GM18873 (cell line): ENCODE results near the gene ATCAY.
"Not testable (repeated sequence)": the region's sequence is repeated elsewhere in the genome, so short reads cannot be mapped to it uniquely, and the experiment has no call there.

ENCODE experiments used
- ATAC-seq: cut with Tn5 transposase; IDR thresholded peaks from one replicate; pipeline ENCODE4 v1.9.1; 2021; ENCODE audit warnings: mild to moderate bottlenecking, moderate library complexity, moderate number of reproducible peaks; ENCODE audit not compliant: unreplicated experiment, low FRiP score

The ATCAY gene

DNA sequence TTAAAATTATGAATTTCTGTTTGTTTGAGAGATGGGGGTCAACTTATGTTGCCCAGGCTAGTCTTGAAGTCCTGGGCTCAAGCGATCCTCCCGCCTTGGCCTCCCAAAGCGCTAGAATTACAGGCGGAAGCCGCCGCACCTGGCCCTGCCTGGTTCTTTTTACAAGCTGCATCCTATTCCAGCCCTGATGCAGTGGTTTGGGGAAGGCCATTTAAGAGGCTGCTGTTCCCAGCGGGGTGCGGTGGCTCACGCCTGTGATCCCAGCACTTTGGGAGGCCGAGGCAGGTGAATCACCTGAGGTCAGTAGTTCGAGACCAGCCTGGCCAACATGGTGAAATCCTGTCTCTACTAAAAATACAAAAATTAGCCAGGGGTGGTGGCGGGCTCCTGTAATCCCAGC lies 87.5 kb downstream of the ATCAY start:
- ATAC-seq: not testable (repeated sequence)

DNA sequence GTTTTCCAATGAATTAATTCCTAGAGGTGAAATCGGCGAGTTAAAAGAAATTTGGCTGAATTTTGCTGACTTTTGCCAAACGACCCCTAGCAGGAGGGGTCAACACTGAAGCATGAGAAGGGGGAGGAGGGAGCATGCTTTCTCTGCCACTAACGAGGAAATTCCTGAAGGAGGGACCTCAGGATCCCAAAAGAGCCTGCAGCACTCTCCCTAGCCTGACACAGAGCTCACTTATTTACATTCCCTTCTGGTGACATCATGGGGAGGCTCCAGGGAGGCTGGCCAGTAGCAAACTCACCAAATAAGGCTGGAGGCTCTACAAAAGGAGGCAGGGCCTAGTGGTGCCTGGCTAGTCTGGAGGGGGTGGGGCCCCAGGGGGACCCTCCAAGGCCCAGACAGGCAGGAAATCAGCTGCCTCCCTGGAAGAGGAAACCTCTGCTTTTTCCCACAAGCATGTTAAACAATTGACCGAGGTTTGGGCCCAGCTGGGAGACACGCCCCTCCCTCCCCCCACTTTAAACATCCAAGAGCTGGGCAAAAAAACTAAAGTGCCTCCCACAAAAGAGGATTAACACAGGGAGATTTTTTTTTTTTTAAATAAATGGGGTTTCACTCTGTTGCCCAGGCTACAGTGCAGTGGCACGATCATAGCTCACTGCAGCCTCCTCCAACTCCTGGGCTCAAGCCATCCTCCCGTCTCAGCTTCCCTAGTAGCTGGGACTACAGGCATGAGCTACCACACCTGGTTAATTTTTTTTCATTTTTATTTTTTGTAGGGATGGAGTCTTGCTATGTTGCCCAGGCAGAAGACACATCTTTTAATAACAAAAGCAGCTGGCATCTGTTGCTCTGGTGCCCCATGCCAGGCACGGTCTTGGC lies 88.3 kb downstream of the ATCAY start:
- no peak for ATAC-seq

GRCh38 chr19:3969435-3970312 lies 89.2 kb downstream of the ATCAY start:
- ATAC-seq: no peak

GRCh38 chr19:3970313-3970807 lies 89.9 kb downstream of the ATCAY start:
- no peak for ATAC-seq

- ATAC-seq: peak; percentile 90
Observed at GRCh38 chr19:3970808-3971598, 90.5 kb downstream of the ATCAY start, which contains the start of gene DAPK3. DAPK3 (minus strand) TSS chr19:3971099; CDS start chr19:3969735, 1,364 bp downstream.

DNA sequence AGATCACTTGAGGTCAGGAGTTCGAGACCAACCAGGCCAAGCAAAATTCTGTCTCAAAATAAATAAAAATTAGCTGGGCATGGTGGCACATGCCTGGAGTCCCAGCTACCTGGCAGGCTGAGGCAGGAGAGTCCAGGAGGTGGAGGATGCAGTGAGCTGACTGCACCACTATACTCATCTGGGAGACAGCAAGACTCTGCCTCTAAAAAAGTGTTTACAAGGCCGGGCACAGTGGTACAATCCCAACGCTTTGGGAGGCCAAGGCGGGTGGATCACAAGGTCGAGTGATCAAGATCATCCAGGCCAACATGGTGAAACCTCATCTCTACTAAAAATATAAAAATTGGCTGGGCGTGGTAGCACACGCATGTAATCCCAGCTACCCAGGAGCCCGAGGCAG lies 94.7 kb downstream of the ATCAY start:
- no peak for ATAC-seq

DNA sequence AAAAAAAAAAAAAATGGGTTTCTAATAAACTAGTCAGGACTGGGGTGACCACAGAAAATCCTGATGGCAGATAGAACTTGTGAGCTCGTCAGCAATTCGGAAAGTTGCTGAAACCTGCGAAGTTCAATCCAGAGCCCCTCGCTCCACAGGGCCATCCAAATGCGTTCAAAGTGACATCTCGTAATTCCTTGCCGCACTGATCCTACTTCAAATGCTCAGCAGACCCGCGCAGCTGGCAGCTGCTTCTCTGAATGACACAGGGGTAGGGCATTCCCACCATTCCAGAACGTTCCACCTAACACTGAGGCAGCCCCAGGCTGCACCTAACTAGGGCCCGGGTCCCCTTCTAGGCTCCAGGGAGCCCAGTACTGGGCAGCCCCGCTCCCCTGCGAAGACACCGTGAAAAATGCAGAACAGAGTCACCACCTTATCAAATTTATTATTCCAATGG lies 95.2 kb downstream of the ATCAY start:
- no peak for ATAC-seq

GRCh38 chr19:3976495-3977241 lies 96.2 kb downstream of the ATCAY start:
- no peak for ATAC-seq
